ENCODE data around the gene FAH.

DNA sequence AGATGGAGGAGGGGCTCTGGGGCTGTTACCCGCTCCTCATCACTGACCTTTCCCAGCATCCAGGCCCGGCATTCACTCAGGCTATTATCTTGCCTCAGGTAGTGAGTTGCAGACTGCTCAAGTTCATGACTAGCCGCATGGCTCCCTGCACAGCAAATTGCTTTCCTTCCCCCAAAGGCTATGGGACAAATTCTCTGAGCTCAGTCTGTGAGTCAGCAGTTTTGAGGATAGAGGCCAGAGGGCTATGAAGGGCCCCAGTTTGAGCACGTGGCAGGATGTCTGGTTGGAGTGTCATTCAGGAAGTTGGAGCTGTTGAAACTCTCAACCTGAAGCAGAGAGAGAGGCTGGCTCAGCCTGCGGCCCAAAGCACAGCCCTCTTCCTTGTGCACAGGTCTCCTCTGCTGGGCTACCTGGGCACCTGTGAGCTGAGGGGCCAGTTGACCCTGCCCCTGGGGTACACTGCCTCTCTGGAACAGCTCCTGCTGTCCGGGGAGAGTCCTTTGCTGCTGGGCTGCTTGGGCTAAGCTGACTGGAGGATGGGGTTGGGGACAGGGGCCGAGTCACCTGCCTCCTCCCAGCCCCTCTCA is 7.9 kb downstream of the FAH start:
- TF ChIP-seq POLR2A (IDR thresholded peaks at IDR 0.05) = no peak
- TF ChIP-seq CTCF (IDR thresholded peaks at IDR 0.05) = no peak

Measured in uterus (tissue), 2 donors.